T-cell (primary cell): ENCODE results near the gene HAGHL. TPM values are rescaled to one million over a fixed set of nuclear protein-coding genes. Genes with fewer than 3 reads are reported as not detected.
"Not testable (repeated sequence)": the region's sequence is repeated elsewhere in the genome, so short reads cannot be mapped to it uniquely, and the experiment has no call there.

Experiments
- ATAC-seq, 4 experiments: fragments of 200-7000 bp in 3 of 4; fragments of 150-1000 bp in 1 of 4; cut with Tn5 transposase; replicated peaks in 1 of 4; 1 replicate in 3 of 4; 2 replicates in 1 of 4; pipeline ENCODE4 v1.10.0; 2021; ENCODE audit warnings: moderate library complexity in 3 of 4, mild to moderate bottlenecking in 2 of 4, moderate number of reproducible peaks in 1 of 4
- CTCF ChIA-PET, 2 donors: fragments of 300-600 bp; sonication (Branson Sonifier 250); formaldehyde crosslinking; loops; one replicate each; lab custom pipeline; 2022; ENCODE audit warnings: antibody characterized with exemption in 2 of 2; lab: Charles Lee
- POLR2A ChIA-PET, 2 donors: fragments of 300-600 bp; sonication (Branson Sonifier 250); formaldehyde crosslinking; loops; one replicate each; lab custom pipeline; 2022; ENCODE audit warnings: antibody characterized with exemption in 2 of 2; lab: Charles Lee
- DNase-seq, 35 experiments: peaks; one replicate each; pipeline versions ENCODE4 v3.0.0 to v3.0.0-alpha.2; 2013 to 2023
- H3K27ac ChIP-seq: one replicate; pipeline ENCODE4 v1.5.1; 2013; ENCODE audit warnings: low read length
- H3K27me3 ChIP-seq, 2 experiments: replicated peaks in 1 of 2; 1 replicate in 1 of 2; 2 replicates in 1 of 2; pipeline versions ENCODE4 v1.6.1 to v1.7.0; 2013; ENCODE audit warnings: low read length in 1 of 2, mixed read lengths in 1 of 2; ENCODE audit not compliant: control insufficient read depth in 2 of 2, insufficient read depth in 2 of 2; ENCODE audit errors: extremely low read depth in 1 of 2
- H3K36me3 ChIP-seq, 2 donors: 1 replicate in 1 of 2; 2 replicates in 1 of 2; pipeline versions ENCODE4 v1.6.1 to v1.7.0; 2013; ENCODE audit warnings: low read length in 1 of 2; ENCODE audit not compliant: control insufficient read depth in 2 of 2, insufficient read depth in 1 of 2; ENCODE audit errors: extremely low read depth in 1 of 2
- H3K4me1 ChIP-seq, 2 experiments: 1 replicate in 1 of 2; 2 replicates in 1 of 2; pipeline versions ENCODE4 v1.6.1 to v1.7.0; 2013; ENCODE audit warnings: low read length in 2 of 2, mixed read lengths in 1 of 2; ENCODE audit not compliant: insufficient read depth in 2 of 2, control insufficient read depth in 1 of 2; ENCODE audit errors: extremely low read depth in 1 of 2
- H3K4me3 ChIP-seq, 2 donors: 1 replicate in 1 of 2; 2 replicates in 1 of 2; pipeline versions ENCODE4 v1.5.1 to v1.7.0; 2013; ENCODE audit warnings: mild to moderate bottlenecking in 2 of 2, low read length in 1 of 2, moderate library complexity in 1 of 2; ENCODE audit not compliant: control insufficient read depth in 1 of 2; ENCODE audit errors: extremely low read depth in 1 of 2
- H3K9me3 ChIP-seq: 2 replicates; pipeline ENCODE4 v1.7.0; 2013
- H3K27ac Mint-ChIP-seq, 2 donors: one replicate each; pipeline ENCODE4 v1.8.0; 2020 to 2021; ENCODE audit warnings: mild to moderate bottlenecking in 2 of 2, mixed read lengths in 2 of 2
- H3K27me3 Mint-ChIP-seq, 2 donors: one replicate each; pipeline ENCODE4 v1.8.0; 2021 to 2022; ENCODE audit warnings: mixed read lengths in 2 of 2
- H3K36me3 Mint-ChIP-seq: one replicate; pipeline ENCODE4 v1.8.0; 2021; ENCODE audit warnings: mixed read lengths
- H3K4me1 Mint-ChIP-seq, 3 donors: one replicate each; pipeline ENCODE4 v1.8.0; 2020 to 2022; ENCODE audit warnings: mixed read lengths in 3 of 3, mild to moderate bottlenecking in 1 of 3
- H3K4me3 Mint-ChIP-seq, 3 donors: one replicate each; pipeline ENCODE4 v1.8.0; 2020 to 2022; ENCODE audit warnings: mild to moderate bottlenecking in 3 of 3, mixed read lengths in 3 of 3, moderate library complexity in 3 of 3
- H3K9me3 Mint-ChIP-seq, 3 donors: one replicate each; pipeline ENCODE4 v1.8.0; 2020 to 2022; ENCODE audit warnings: mixed read lengths in 3 of 3
- WGBS: methylation state at CpG from one replicate; pipeline ENCODE4 v1.1.5; 2013; ENCODE audit warnings: missing lambda C conversion rate; ENCODE audit not compliant: insufficient coverage; 5-methylcytosine and 5-hydroxymethylcytosine counted together
- total RNA-seq, 35 experiments: library from RNA in 6 of 35; stranded (reverse) in 6 of 35; fragments of 120-200 nt in 1 of 35; gene quantifications; one replicate each; pipeline versions ENCODE4 v1.2.1 to v1.2.4 and lab custom pipeline; 2013 to 2026

Gene HAGHL
- total RNA-seq, 5 donors from 2014 or later (not counting 1 experiment from before 2014, with no cell fraction given), result 9.9 to 50.1 (median 31.6) TPM

DNA sequence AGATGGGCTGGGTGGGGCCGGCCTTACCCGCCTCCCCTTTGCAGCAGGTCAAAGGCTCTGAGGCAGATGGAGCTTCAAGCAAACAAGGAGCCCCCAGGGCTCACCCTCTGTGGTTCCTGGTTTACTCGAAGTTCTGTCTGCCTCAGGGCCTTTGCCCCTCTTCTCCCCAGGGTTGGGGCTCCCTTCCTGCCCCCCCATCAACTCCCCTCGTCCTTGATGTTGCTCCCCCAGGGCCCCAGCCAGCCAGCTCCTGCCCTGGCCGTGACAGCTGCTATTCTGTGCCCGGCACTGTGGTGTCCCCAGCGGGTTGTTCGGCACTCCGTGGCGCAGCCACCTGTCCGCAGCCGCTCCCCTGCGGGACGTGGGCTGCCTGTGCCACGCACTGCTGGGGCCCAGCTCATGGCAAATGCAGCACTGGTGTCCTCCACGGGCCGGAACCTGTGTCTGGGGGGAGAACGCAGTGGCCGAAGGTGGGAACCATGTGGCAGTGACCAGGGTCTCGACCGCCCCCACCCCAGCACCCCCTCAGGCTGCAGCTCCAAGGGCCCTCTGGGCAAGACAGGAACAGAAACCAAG, 16.3 kb upstream of the HAGHL start:
- no peak overlapping the region for H3K27ac Mint-ChIP-seq
- ChIA-PET POLR2A (no interaction called here), CTCF (interaction anchor here in 1 of 2 donors (2.1 kb wide), 1 partner anchor 15 kb away, joined by 5 read pairs; no protein-coding TSS in a partner anchor)

GRCh38 chr16:711084-711483, 15.8 kb upstream of the HAGHL start:
- DNase-seq (no peak), ATAC-seq (no peak)
- H3K27me3 Mint-ChIP-seq, result peaks cover 25 to 49% of the 10 kb centered on the region in 2 donors
- H3K4me1 Mint-ChIP-seq, result peaks cover 3 to 18% (median 5%) of the 10 kb centered on the region in 3 donors
- H3K9me3 ChIP-seq, result no peaks in the 10 kb centered on the region
- H3K36me3 Mint-ChIP-seq, result no peaks in the 10 kb centered on the region
- H3K27me3 ChIP-seq, result peaks cover 8 to 76% of the 10 kb centered on the region in 2 experiments
- no peak overlapping the region for H3K27ac ChIP-seq
- H3K4me3 Mint-ChIP-seq, result no peak overlapping the region
- ChIA-PET POLR2A (no interaction called here), CTCF (interaction anchor here in 1 of 2 donors (2.1 kb wide), 1 partner anchor 16 kb away, joined by 5 read pairs; no protein-coding TSS in a partner anchor)
- H3K4me3 ChIP-seq, result no peak overlapping the region
- H3K36me3 ChIP-seq, result no peaks in the 10 kb centered on the region
- H3K27ac Mint-ChIP-seq, result no peak overlapping the region
- 74% methylated on average over 11 of the region's 12 CpGs for WGBS
- H3K4me1 ChIP-seq, result peaks cover 0 to 28% of the 10 kb centered on the region in 2 experiments
- no peaks in the 10 kb centered on the region for H3K9me3 Mint-ChIP-seq

More for the DNA sequence above, 16.3 kb upstream of the HAGHL start:
- Histone ChIP-seq H3K4me3 (no peak overlapping the region), H3K27me3 (peaks cover 8 to 74% of the 10 kb centered on the region in 2 experiments), H3K4me1 (peaks cover 0 to 25% of the 10 kb centered on the region in 2 experiments), H3K36me3 (no peaks in the 10 kb centered on the region), H3K27ac (no peak overlapping the region), H3K9me3 (no peaks in the 10 kb centered on the region)
- ATAC-seq (no peak), DNase-seq (no peak)
- H3K4me3 Mint-ChIP-seq, result no peak overlapping the region
- H3K4me1 Mint-ChIP-seq, result peaks cover 0 to 15% (median 3%) of the 10 kb centered on the region in 3 donors
- peaks cover 25 to 49% of the 10 kb centered on the region in 2 donors for H3K27me3 Mint-ChIP-seq
- 73% methylated on average over 18 of the region's 21 CpGs for WGBS
- H3K9me3 Mint-ChIP-seq, result no peaks in the 10 kb centered on the region
- H3K36me3 Mint-ChIP-seq, result no peaks in the 10 kb centered on the region

- peak; percentile 41 to 55 (median 44) for ATAC-seq
- Mint-ChIP-seq H3K36me3 (no peaks in the 10 kb centered on the region), H3K4me1 (peaks cover 6 to 16% (median 7%) of the 10 kb centered on the region in 3 donors), H3K9me3 (no peaks in the 10 kb centered on the region), H3K4me3 (no peak overlapping the region), H3K27me3 (peaks cover 23 to 48% of the 10 kb centered on the region in 2 donors), H3K27ac (no peak overlapping the region)
- CTCF ChIA-PET, result interaction anchor here (0.8 to 2.1 kb wide), 6 partner anchors 9 to 391 kb away, joined by 3 to 5 read pairs (median 4); partner anchors contain the start of genes ANTKMT (in 1 of the 2), CCDC78 (in 1 of the 2), CHTF18 (in 1 of the 2) and RPUSD1 (in 1 of the 2)
- no peak overlapping the region for H3K4me3 ChIP-seq
- peaks cover 8 to 76% of the 10 kb centered on the region in 2 experiments for H3K27me3 ChIP-seq
- H3K36me3 ChIP-seq, result no peaks in the 10 kb centered on the region
- no peak overlapping the region for H3K27ac ChIP-seq
- DNase-seq, result peak; percentile 40 to 89 (median 67)
- 10% methylated on average over 8 of the region's 25 CpGs for WGBS
- H3K9me3 ChIP-seq, result no peaks in the 10 kb centered on the region
- peaks cover 0 to 28% of the 10 kb centered on the region in 2 experiments for H3K4me1 ChIP-seq
- POLR2A ChIA-PET, result no interaction called here
These were observed 15.2 kb upstream of the HAGHL start for GRCh38 chr16:711548-712320.

GRCh38 chr16:712740-713250, 14.1 kb upstream of the HAGHL start:
- peak overlapping the region in 1 of 3 donors; percentile 12 for H3K4me3 Mint-ChIP-seq
- H3K4me3 ChIP-seq, H3K36me3 ChIP-seq, H3K9me3 ChIP-seq, H3K9me3 Mint-ChIP-seq, H3K27ac Mint-ChIP-seq, ATAC-seq, POLR2A ChIA-PET, H3K36me3 Mint-ChIP-seq, H3K27ac ChIP-seq: not testable (repeated sequence)
- peaks cover 21 to 40% of the 10 kb centered on the region in 2 donors for H3K27me3 Mint-ChIP-seq
- WGBS, result 51% methylated on average over 3 of the region's 13 CpGs
- peaks cover 0 to 28% of the 10 kb centered on the region in 2 experiments for H3K4me1 ChIP-seq
- H3K27me3 ChIP-seq, result peaks cover 8 to 71% of the 10 kb centered on the region in 2 experiments
- peak in 13 of 35 experiments; percentile 26 to 61 (median 37) for DNase-seq
- CTCF ChIA-PET, result interaction anchor here (0.5 to 1.6 kb wide), 4 partner anchors 8 to 473 kb away, joined by 3 to 5 read pairs (median 4); partner anchors contain the start of genes ANTKMT (in 1 of the 2) and CCDC78 (in 1 of the 2)
- H3K4me1 Mint-ChIP-seq, result peaks cover 6 to 14% (median 7%) of the 10 kb centered on the region in 3 donors

DNA sequence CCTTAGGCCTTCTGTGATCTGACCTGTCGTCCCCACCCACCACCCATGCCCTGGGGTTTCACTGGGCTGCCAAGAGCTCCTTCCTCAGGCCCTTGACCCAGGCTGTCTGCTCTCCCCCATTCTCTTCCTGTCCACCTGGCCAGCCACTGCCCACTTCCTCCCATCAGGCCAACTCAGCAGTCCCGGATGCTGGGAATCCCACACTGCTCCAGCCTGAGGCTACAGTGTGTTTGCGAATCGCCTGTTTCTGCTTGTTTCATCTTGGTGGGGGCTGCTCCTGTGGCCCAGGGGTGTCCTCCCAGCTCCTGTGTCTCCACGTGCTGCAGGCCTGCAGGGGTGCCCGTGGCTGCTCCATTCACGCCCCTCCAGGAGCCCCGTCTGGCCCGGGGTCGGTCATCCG, 12.8 kb upstream of the HAGHL start:
- H3K9me3 Mint-ChIP-seq, result no peaks in the 10 kb centered on the region
- peaks cover 0 to 36% of the 10 kb centered on the region in 2 experiments for H3K4me1 ChIP-seq
- ChIA-PET POLR2A (interaction anchor here in 1 of 2 donors (0.6 kb wide), 1 partner anchor 29 kb away, joined by 3 read pairs; no protein-coding TSS in a partner anchor), CTCF (no interaction called here)
- peaks cover 7 to 16% (median 10%) of the 10 kb centered on the region in 3 donors for H3K4me1 Mint-ChIP-seq
- H3K27ac Mint-ChIP-seq, result peak overlapping the region in 1 of 2 donors; percentile 39
- no peaks in the 10 kb centered on the region for H3K36me3 Mint-ChIP-seq
- H3K4me3 ChIP-seq, result no peak overlapping the region
- peak overlapping the region in 2 of 3 donors; percentile 21 to 51 for H3K4me3 Mint-ChIP-seq
- 67% methylated on average over 10 of the region's 11 CpGs for WGBS
- H3K36me3 ChIP-seq, result no peaks in the 10 kb centered on the region
- H3K27me3 Mint-ChIP-seq, result peaks cover 14 to 28% of the 10 kb centered on the region in 2 donors
- DNase-seq (no peak), ATAC-seq (no peak)
- no peak overlapping the region for H3K27ac ChIP-seq
- no peaks in the 10 kb centered on the region for H3K9me3 ChIP-seq
- H3K27me3 ChIP-seq, result peaks cover under 1 to 63% of the 10 kb centered on the region in 2 experiments
